ENCODE measurements around the gene SKI.

SKI gene

GRCh38 chr1:2344744-2345296 lies 116.7 kb downstream of the SKI start:
- DNase-seq, result no peak

- peak; percentile 11 for DNase-seq
Observed at GRCh38 chr1:2345297-2346075, 117.4 kb downstream of the SKI start.

- peak; percentile 13 for DNase-seq
Observed at GRCh38 chr1:2346691-2347408, 118.7 kb downstream of the SKI start.

GRCh38 chr1:2347409-2347785 lies 119.3 kb downstream of the SKI start:
- peak; percentile 10 for DNase-seq

GRCh38 chr1:2347896-2348295 lies 119.8 kb downstream of the SKI start:
- DNase-seq, result peak; percentile 9

- peak; percentile 6 for DNase-seq
Observed at GRCh38 chr1:2348346-2349325, 120.5 kb downstream of the SKI start.

- DNase-seq, result no peak
Observed at GRCh38 chr1:2349806-2350205, 121.7 kb downstream of the SKI start.

GRCh38 chr1:2350501-2350900 lies 122.4 kb downstream of the SKI start:
- peak; percentile 11 for DNase-seq

- DNase-seq, result peak; percentile 12
Observed at GRCh38 chr1:2350911-2351655, 123.0 kb downstream of the SKI start.

GRCh38 chr1:2351723-2352122 lies 123.6 kb downstream of the SKI start:
- DNase-seq, result no peak

- DNase-seq, result peak; percentile 9
Observed at GRCh38 chr1:2352341-2352896, 124.3 kb downstream of the SKI start.

- DNase-seq, result peak; percentile 9
Observed at GRCh38 chr1:2352897-2353550, 124.9 kb downstream of the SKI start.

GRCh38 chr1:2353551-2354438 lies 125.7 kb downstream of the SKI start:
- DNase-seq, result no peak

GRCh38 chr1:2354511-2355372 lies 126.6 kb downstream of the SKI start:
- DNase-seq, result peak; percentile 13

- peak; percentile 12 for DNase-seq
Observed at GRCh38 chr1:2355373-2356261, 127.5 kb downstream of the SKI start.

GRCh38 chr1:2356401-2356800 lies 128.3 kb downstream of the SKI start:
- DNase-seq, result peak; percentile 11

GRCh38 chr1:2356911-2357845 lies 129.1 kb downstream of the SKI start:
- peak; percentile 5 for DNase-seq
